ENCODE results near the gene WDR18.

The WDR18 gene

DNA sequence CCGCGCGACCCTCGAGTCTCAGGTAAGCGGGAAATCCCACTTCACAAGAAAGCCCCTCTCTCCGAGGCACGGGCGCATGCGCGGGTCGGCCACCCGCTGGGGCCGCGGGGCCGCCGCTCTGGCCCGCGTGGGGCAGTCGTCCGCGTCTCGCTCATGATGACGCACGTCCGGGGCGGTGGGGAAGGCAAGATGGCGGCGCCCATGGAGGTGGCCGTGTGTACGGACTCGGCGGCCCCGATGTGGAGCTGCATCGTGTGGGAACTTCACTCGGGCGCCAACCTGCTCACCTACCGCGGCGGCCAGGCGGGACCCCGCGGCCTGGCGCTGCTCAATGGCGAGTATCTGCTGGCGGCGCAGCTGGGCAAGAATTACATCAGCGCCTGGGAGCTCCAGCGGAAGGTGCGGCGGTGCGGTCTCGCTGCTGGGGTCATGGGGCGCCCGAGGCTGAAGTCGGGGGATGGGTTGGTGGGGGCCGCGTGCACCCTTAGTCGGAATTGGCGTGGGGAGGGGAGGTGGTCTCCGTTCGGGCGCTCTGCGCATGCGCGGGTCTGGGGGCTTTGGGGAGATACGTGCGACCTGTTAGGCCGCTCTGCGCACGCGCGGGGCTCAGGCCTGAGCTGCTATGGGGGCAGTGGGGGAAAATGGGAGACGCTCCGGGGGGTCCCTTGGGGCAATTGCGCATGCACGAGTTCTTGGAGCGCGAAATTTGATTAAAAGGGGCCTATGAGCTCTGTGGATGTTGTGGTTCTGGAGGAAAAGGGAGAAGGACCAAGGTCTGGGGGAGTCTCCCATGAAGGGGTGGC lies at the start of gene WDR18:
Gene WDR18 (plus strand): TSS at position 181 of the 803 bp plus-strand sequence. CDS start 9 bp downstream, at position 190.
- peak; percentile 90 to 99 (median 96) for DNase-seq
- intact Hi-C loops (cut with DNase I) = loop anchor here (1.0 kb wide), 1 partner anchor 37 kb away; the partner anchor contains the start of genes RNU6-2 and TMEM259

GRCh38 chr19:934865-935479 lies 49.2 kb upstream of the WDR18 start:
- intact Hi-C loops (cut with DNase I) = no loop called here
- peak; percentile 28 to 85 (median 70) for DNase-seq

DNA sequence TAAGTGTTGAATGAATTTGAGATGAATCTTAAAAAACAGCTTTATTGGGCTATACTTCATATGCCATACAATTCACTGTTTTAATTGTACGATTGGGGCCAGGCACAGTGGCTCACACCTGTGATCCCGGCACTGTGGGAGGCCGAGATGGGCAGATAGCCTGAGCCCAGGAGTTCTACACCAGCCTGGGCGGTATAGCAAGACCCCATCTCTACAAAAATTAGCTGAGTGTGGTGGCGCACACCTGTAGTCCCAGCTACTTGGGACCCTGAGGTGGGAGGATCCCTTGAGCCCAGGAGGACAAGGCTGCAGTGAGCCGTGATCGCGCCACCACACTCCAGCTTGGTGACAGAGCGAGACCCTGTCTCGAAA lies 48.0 kb upstream of the WDR18 start:
- intact Hi-C loops (cut with DNase I) = no loop called here
- no peak for DNase-seq

DNA sequence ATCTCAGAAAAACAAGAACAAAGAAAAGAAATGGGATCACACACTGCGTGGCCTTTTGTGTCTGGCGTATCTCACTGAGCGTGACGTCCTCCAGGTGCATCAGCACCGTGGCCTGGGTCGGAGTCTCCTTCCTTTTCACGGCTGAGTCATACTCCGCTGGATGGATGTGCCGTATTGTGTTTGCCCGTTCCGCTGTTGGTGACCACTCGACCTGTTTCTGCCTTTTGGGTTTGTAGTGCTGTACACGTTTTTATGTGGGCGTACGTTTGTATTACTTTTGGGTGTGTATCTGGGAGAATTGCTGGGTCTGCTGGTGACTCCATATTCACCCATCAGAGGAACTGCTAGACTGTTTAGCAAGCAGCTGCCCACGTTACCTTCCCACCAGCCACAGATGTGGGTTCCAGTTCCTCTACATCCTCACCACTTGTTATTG lies 46.9 kb upstream of the WDR18 start:
- DNase-seq = no peak
- intact Hi-C loops (cut with DNase I) = no loop called here

DNA sequence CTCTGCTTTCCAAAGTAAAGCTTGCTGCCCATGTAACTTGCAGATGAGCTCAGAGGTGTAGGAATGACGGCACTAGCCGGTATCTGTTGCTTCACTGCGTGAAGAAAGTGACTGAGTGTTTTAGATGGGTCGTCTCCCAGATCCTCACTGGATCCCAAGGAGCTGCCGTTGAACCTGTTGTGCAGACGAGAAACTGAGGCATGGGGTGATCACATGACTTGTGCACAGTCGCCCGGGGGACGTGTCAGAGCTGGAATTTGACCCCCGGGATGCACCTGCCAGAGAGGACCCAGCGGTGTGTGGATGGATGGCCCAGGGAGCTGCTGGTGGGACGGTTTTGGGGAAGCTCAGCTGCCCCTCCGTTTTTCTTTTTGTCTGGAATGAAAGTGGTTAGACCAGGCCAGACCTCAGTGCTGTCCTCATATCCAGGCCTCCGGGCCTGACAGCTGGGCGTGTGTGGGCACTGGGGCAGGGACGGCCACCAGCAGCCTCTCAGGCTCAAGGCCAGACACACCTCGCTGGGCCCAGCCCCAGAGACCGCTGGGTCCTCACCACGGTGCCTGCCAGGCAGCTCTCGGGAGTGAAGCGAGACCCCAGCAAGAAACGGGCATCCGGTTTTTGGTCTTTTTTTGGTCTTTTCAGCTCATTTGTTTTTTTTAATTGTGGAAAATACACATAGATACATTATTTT lies 45.8 kb upstream of the WDR18 start:
- intact Hi-C loops (cut with DNase I) = no loop called here
- no peak for DNase-seq

DNA sequence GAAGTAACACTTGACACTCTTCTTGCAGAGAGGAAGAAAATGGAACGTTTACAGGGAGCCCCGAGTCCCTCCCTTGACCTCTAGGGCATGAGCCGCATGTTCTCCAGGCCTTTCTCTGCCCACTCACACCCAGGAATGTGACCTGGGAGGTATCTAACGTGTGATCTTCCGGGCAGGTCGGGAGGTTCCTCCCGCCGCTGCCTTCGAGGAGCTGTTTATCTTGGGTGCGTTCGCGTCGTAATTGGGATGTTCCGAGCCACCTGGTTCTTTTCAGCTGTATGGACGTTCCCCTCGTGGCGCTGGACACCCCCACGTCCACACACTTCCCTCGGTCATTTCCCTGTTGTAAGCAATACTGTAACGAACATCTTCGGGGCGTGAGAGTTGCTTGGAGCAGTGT lies 44.7 kb upstream of the WDR18 start:
- intact Hi-C loops (cut with DNase I) = no loop called here
- no peak for DNase-seq

DNA sequence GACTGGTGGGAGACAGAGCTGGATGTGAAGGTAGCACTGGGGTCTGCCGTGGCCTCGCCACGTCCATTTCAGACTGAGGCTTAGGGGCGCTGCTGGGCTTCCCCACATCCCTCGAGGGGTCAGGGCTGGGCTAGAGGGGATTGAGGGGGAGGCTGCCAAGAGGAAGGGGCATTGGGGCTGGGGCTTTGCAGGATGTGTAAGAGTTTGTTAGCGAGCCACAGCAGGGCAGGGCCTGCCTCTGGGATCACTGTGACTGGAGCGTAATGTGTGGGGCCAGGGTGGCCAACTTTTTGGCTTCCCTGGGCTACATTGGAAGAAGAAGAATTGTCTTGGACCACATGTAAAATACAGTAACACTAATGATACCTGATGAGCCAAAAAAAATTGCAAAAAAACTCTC lies 44.2 kb upstream of the WDR18 start:
- intact Hi-C loops (cut with DNase I) = no loop called here
- DNase-seq = no peak

- DNase-seq = peak; percentile 47 to 88 (median 70)
- intact Hi-C loops (cut with DNase I) = no loop called here
These were observed 43.4 kb upstream of the WDR18 start for GRCh38 chr19:940591-941291.

DNA sequence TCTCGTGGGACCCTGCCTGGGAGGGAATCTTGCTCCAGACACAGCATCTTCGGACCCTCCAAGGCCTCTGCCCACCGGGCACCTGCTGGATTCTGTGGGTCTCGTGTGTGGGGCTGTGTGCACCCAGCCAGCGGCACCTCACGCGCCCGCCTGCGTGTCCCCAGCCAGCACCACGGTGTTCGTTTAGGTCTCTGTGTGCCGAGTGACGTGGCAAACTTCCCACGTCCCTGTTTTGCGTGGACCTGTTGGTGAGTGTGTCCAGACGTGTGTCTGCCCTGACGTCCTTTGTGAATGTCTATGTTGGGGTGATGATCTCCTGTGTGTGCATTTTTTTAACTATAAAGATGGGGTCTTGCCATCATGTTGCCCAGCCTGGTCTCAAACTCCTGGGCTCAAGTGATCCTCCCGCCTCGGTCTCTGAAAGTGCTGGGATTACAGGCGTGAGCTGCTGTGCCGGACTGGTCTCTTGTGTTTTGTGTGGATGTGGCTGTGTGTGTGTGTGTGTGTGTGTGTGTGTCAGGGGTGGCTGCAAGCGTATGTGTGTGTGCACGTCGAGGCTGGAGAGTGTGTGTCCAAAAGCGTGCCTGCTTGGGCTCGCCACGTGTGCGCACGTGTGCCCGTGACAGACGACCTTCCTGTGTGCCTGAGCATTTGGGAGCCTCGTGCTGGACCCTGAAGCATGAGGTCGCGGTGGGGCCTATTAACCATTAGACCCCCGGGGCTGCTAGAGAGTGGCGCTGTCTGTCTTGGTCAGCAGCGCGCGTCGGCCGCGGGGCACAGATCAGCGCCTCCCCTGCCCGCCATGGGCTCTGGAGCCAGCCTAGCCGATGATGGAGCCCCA lies 42.6 kb upstream of the WDR18 start:
- peak in 1 of 42 donors; percentile 23 for DNase-seq
- intact Hi-C loops (cut with DNase I) = no loop called here

GRCh38 chr19:942133-942645 lies 42.0 kb upstream of the WDR18 start:
- intact Hi-C loops (cut with DNase I) = no loop called here
- DNase-seq = no peak

DNA sequence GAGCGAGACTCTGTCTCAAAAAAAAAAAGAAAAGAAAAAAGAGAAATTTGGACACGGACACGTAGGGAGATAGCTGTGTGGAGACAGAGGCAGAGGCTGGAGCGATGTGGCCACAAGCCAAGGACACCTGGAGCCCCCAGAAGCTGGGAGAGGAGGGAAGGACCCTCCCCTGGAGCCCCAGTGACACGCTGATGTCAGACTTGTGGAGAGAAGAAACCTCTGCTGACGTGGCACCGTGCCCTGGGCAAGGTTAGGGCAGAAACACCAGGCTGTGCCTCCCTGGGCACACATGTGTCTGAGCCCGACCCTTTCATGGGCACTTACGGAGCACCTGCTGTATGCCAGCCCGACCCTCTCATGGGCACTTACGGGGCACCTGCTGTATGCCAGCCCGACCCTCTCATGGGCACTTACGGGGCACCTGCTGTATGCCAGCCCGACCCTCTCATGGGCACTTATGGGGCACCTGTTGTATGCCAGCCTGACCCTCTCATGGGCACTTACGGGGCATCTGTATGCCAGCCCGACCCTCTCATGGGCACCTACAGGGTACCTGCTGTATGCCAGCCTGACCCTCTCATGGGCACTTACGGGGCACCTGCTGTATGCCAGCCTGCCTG lies 40.5 kb upstream of the WDR18 start:
- DNase-seq = no peak
- intact Hi-C loops (cut with DNase I) = no loop called here

DNA sequence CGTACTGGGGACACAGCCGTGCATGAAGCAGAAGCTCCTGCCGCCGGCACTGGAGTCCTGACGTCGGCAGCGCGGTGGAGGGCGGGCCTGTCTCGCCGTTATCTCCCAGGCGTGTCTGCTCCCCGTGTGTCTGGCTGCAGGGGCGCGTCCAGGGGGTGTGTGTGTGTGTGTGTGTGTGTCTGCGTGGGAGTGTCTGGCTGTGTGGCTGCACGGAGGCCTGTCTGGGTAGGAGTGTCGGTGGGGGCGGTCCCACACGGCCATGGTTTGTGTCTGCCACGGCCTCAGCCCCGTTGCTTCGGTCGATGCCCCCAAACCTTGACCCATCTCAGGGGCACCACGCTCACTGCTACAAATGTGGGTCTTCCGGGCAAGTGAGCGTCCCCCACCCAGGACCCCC lies 40.0 kb upstream of the WDR18 start:
- intact Hi-C loops (cut with DNase I) = no loop called here
- DNase-seq = no peak

DNA sequence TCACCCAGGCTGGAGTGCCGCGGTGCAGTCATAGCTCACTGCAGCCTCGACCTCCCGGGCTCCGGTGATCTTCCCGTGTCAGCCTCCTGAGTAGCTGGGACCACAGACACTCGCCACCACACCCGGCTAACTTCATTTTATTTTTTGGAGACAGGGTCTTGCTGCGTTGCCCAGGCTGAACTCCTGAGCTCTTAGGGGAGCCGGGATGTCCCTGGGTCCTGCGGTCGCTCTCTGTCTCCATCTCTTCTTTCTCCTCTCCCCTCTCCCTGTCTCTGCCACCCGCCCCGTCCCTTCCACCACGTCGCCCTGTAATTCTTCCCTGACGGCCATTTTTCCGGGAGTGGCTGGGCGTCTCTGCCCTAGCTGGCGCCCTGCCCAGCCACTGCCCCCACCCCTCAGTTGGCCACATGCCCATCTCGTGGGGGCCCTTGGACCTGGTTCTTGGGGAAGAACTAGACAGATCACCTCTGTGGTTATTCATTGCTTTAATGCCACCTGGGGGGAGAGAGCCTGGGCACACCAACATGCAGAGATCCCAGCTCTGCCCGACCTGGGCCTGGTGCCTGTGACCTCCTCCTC lies 39.4 kb upstream of the WDR18 start:
- DNase-seq = no peak

DNA sequence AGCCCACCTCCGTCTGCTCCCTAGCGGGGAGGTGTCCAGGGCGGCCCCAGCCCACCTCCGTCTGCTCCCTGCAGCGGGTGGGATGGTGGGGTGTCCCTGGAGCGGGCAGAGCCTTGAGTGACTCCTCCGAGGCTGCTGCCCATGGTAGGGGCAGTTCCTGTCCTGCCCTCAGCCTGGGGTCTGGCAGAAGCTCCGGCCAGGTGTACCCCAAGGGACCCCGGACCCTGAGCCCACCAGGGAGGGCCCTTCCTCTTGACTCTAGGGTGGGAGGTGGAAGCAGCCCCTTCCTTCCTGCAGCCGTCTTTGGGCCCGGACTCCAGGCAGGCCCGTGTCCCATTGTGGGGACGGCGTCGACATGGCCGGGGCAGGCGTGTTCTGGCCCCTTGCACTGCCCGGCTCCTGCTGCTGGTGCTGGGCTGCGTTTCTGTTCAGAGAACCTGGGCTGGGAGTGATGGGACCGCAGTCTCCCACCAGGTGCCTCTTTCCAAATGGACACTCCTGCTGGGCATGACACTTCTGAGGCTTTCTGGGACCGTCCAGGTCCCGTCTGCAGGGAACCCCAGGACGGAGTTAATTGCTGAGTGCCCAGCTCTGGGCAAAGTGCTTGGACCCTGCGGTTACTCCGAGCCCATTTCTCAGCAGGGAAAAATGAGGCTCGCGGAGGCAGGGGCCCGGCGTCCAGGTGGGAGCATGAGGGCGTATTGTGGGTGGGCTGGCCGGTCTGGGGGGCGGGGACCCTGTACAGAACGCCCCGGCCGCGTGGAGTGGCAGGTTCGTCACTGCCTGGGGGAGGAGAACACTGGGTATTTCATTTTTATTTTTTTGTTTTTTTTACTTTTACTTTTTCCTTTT lies 38.5 kb upstream of the WDR18 start:
- no peak for DNase-seq
- intact Hi-C loops (cut with DNase I) = no loop called here

More for the DNA sequence above, 39.4 kb upstream of the WDR18 start:
- intact Hi-C loops (cut with DNase I) = no loop called here

- intact Hi-C loops (cut with DNase I) = no loop called here
- no peak for DNase-seq
These were observed 36.9 kb upstream of the WDR18 start for GRCh38 chr19:947090-947706.
